HG02763 (cell line): ENCODE measurements around the gene SOD2.
"Not testable (repeated sequence)": the region's sequence is repeated elsewhere in the genome, so short reads cannot be mapped to it uniquely, and the experiment has no call there.

Experiments used
- ATAC-seq: cut with Tn5 transposase; IDR thresholded peaks from one replicate; pipeline ENCODE4 v1.9.1; 2021; ENCODE audit warnings: mild to moderate bottlenecking, moderate library complexity; ENCODE audit not compliant: unreplicated experiment

The SOD2 gene

DNA sequence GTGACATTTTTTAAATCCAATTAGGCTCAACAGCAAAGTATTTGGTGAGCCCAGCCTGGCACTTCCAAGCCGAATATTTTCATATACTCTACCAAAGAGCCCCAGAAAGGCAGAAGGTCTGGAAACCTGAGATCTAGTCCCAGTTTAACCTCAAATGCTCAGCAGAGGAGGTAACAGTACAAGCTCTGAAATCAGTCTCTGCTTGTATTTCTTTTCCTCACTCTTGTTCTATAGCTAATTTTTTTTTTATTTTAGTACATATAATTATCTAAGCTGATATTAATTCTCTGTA is 9.1 kb downstream of the SOD2 start:
- no peak for ATAC-seq

- no peak for ATAC-seq
Observed at GRCh38 chr6:159682810-159683209, 10.2 kb downstream of the SOD2 start.

DNA sequence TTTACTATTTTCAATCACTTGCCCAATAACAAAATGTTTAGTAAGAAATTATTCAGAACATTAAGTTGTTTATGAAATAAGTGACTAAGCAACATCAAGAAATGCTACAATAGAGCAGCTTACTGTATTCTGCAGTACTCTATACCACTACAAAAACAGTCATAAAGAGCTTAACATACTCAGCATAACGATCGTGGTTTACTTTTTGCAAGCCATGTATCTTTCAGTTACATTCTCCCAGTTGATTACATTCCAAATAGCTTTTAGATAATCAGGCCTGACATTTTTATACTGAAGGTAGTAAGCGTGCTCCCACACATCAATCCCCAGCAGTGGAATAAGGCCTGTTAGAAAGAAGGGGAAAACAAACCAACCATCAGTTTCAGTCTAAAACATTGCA is 10.7 kb downstream of the SOD2 start:
- no peak for ATAC-seq

DNA sequence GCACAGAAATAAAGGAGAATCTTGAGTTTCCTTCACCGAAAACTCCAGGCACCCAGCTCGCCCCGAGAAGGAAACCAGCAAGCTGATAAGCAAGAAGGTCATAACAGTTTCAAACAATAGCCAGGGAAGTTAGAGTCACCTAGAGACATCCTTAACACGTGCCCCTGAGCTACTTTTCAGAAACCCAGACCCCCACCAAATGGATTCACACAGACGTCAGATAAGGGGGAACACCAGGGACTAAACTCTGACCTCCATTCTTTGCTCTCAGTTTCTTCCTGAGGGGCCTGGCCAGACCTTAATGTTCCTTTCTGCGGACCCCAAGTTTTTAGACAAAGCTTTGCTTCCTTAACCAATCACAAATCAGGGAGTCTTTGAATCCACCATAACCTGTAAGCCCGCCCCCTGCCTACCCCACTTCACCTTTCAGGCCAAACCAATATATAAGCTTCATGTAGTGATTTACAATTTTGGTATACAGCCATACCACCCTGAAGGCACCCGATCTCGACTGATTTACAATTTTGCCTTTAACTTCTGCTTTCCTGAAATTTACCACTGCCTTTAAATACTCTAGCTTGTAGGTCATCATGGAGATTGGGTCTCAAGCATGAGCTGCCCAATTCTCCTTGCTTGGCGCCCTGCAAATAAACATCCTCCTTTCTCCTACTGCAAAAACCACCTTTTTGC is 11.7 kb downstream of the SOD2 start:
- no peak for ATAC-seq

DNA sequence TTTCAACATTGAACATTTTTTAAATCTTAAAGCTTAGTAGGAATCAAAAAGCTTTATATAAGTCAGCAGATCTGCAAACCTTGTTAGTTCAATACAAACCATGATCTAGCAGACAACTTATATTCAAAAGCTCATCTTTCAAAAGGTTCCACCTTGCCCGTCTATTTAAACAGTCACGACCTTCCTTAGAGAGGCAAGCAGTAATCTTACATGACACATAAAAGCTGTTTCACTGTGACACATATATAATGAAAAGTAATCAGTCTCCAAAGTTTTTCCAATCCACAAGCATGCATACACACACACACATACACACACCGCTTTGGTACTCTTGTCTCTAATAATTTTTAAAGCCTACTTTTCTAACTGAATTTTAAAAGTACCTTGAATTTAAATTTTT is 12.9 kb downstream of the SOD2 start:
- no peak for ATAC-seq

GRCh38 chr6:159679091-159680077 is 13.7 kb downstream of the SOD2 start:
- ATAC-seq, result no peak

- no peak for ATAC-seq
Observed at GRCh38 chr6:159678574-159678973, 14.5 kb downstream of the SOD2 start.

DNA sequence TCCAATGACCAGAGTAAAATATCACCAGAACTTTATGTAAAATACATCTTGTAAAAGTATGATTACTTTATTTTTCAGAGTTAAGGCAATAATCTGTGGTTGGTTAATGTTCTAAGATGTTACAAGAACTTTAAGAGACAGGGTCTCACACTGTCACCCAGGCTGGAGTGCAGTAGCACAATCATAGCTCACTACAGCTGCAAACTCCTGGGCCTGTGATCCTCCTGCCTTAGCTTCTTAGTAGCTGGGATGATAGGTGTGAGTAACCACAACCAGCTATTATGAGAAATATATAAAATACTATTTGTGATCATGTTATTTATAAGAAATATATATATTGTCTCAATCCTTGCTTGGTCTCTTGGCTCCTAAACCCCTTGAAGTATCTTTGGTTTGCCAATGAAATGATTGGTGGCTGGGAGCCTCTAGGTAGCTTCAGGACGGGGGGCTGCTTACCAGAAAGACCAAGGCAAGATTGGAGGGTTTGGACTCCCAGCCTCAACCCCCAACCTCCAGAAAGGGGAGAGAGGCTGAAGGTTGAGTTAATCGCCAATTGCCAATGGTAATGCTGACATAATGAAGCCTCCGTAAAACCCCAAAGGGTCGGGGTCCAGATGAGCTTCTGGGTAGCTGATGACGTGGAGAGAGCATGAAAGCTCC is 15.4 kb downstream of the SOD2 start:
- ATAC-seq, result no peak

- ATAC-seq, result no peak
Observed at GRCh38 chr6:159676890-159677505, 16.0 kb downstream of the SOD2 start.

- not testable (repeated sequence) for ATAC-seq
Observed at GRCh38 chr6:159676236-159676635, 16.8 kb downstream of the SOD2 start.

DNA sequence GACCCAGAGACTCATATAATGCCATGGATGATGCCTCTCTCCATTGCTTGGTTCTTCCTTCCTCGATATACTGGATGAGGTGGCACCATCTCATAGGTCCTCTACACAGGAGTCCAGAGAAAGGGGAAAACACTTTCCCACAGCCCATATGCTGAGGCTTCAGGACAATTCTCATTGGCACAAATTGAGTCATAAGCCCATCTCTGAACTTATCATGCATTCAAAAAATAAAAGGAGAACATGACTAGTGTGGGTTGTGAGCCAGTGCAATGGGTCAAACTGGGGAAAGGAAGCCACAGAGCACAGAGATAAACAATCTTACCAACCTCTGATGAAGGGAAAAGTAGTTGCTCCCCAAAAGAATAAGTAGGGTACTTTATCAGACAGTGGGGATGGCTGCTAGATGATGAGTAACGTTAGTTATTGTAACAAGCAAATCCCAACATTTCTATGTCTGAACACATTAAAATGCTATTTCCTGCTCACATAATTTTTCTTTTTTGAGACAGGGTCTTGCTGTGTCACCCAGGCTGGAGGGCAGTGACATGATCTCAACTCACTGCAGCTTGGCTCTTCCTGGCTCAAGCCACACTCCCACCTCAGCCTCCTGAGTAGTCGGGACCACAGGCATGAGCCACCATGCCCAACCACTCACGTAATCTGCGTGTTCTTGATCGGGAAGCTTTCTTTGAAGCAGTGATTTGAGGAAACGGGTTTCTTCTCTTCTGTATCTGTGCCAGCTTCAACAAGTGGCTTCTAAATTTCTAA is 27.0 kb downstream of the SOD2 start:
- no peak for ATAC-seq

DNA sequence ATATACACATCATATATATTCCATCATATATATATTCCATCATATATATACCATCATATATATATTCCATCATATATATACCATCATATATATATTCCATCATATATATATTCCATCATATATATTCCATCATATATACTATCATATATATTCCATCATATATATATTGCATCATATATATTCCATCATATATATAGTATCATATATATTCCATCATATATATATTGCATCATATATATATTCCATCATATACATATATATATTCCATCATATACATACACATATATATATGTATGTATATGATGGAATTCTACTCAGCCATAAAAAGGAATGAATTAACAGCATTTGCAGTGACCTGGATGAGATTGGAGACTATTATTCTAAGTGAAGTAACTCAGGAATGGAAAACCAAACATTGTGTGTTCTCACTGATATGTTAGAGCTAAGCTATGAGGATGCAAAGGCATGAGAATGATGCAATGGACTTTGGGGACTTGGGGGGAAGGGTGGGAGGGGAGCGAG is 29.6 kb downstream of the SOD2 start:
- not testable (repeated sequence) for ATAC-seq

DNA sequence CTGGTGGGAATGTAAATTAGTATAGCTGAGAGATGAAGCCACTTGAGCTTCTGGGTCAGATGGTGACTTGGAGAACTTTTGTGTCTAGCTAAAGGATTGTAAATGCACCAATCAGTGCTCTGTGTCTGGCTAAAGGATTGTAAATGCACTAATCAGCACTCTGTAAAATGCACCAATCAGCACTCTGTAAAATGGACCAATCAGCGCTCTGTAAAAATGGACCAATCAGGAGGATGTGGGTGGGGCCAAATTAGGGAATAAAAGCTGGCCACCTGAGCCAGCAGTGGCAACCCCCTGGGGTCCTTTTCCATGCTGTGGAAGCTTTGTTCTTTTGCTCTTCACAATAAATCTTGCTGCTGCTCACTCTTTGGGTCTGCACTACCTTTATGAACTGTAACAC is 31.1 kb downstream of the SOD2 start:
- ATAC-seq, result not testable (repeated sequence)

- no peak for ATAC-seq
Observed at GRCh38 chr6:159655409-159655988, 37.5 kb downstream of the SOD2 start.

- ATAC-seq, result no peak
Observed at GRCh38 chr6:159654483-159655098, 38.5 kb downstream of the SOD2 start.

- ATAC-seq, result no peak
Observed at GRCh38 chr6:159650314-159650713, 42.7 kb downstream of the SOD2 start.

DNA sequence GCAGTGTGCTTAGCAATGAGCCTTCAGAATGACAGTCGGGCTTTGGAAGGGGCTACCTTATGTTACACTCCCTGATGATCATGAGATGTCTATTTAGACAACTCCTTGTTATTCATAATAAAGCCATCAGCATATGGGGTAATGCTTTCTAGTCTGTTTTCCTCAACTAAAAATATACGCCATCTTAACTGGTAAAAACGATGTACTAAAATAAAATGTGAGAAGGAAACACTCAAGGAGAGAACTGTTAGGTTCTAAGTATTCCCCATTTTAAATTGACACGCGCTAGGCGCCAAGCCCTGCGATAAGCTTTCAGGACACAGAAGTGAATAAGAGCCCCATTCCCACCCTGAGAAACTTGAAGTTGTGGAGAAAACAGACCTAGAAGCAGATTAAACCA is 43.6 kb downstream of the SOD2 start:
- ATAC-seq, result no peak

GRCh38 chr6:159646733-159647132 is 46.3 kb downstream of the SOD2 start:
- ATAC-seq, result peak; percentile 79

- no peak for ATAC-seq
Observed at GRCh38 chr6:159646116-159646515, 46.9 kb downstream of the SOD2 start.

GRCh38 chr6:159645640-159646039 is 47.4 kb downstream of the SOD2 start:
- no peak for ATAC-seq
